K562 (cell line): ENCODE data around the gene WIPF2. TPM values are rescaled to one million over a fixed set of nuclear protein-coding genes. Genes with fewer than 3 reads are reported as not detected.

Experiments
- ELF4 ChIP-seq: fragments of 450-650 bp; formaldehyde crosslinking; IDR thresholded peaks from 2 replicates; pipeline ENCODE4 v1.4.0; 2022; ENCODE audit warnings: missing genetic modification characterization
- EP400 ChIP-seq: fragments of 450-650 bp; IDR thresholded peaks from 2 replicates; pipeline ENCODE4 v1.6.1; 2017; ENCODE audit warnings: antibody characterized with exemption, mild to moderate bottlenecking, moderate library complexity
- MGA ChIP-seq: fragments of 450-650 bp; IDR thresholded peaks from 2 replicates; pipeline ENCODE4 v1.6.1; 2016; ENCODE audit warnings: mild to moderate bottlenecking, moderate library complexity
- PRMT5 ChIP-seq: sonication (generic); formaldehyde crosslinking; IDR thresholded peaks from 2 replicates; pipeline ENCODE4 v1.5.0; 2020; ENCODE audit warnings: missing genetic modification reagents
- TARDBP ChIP-seq: fragments of 450-650 bp; IDR thresholded peaks from 2 replicates; pipeline ENCODE4 v1.6.1; 2016
- ZNF431 ChIP-seq: sonication (generic); formaldehyde crosslinking; IDR thresholded peaks from 2 replicates; pipeline ENCODE4 v1.8.0; 2022; ENCODE audit warnings: mild to moderate bottlenecking, missing genetic modification reagents
- ZNF639 ChIP-seq, 2 experiments: fragments of 200-800 bp in 1 of 2; sonication (Bioruptor generic) in 1 of 2; sonication (generic) in 1 of 2; formaldehyde crosslinking in 1 of 2; IDR thresholded peaks in 1 of 2; conservative IDR thresholded peaks in 1 of 2; 2 replicates each; pipeline versions ENCODE4 v1.5.0 to v1.6.1; 2016 to 2020; ENCODE audit warnings: missing compliant biosample characterization in 1 of 2, missing genetic modification characterization in 1 of 2, missing genetic modification reagents in 1 of 2
- polyA plus RNA-seq, 8 experiments: library from polyadenylated mRNA; depleted of rRNA in 4 of 8; stranded (reverse) in 5 of 8; unstranded in 3 of 8; fragments of >200 nt; fragmentation: Nextera tagmentation in 2 of 8; fragmentation: Illumina TruSeq in 1 of 8; extraction: Ambion mirVana in 2 of 8; extraction: Trizol in 1 of 8; gene quantifications; 2 replicates each; pipeline versions ENCODE4 v1.2.1 to v1.2.3, GENCODE V29; 2011 to 2014; ENCODE audit warnings: inconsistent platforms in 1 of 8, missing spikeins in 1 of 8
- total RNA-seq, 7 experiments: library from RNA; depleted of rRNA in 6 of 7; stranded (reverse); fragments of >200 nt in 6 of 7; fragmentation: Illumina TruSeq in 2 of 7; extraction: Trizol in 2 of 7; gene quantifications; 2 replicates each; pipeline versions ENCODE4 v1.2.1 to v1.2.3, GENCODE V29; 2011 to 2021; ENCODE audit warnings: low replicate concordance in 1 of 7
- TF ChIP-seq, protein P1 (sequence below), 2 experiments: fragments of 450-650 bp in 1 of 2; sonication (generic) in 1 of 2; formaldehyde crosslinking in 1 of 2; IDR thresholded peaks in 1 of 2; conservative IDR thresholded peaks in 1 of 2; 2 replicates each; pipeline versions ENCODE4 v1.6.1 to v1.8.1; 2016 to 2023; ENCODE audit warnings: mild to moderate bottlenecking in 2 of 2, moderate library complexity in 2 of 2, inconsistent platforms in 1 of 2, missing genetic modification reagents in 1 of 2
- TF ChIP-seq, protein P2 (sequence below): fragments of 250-450 bp; sonication (Bioruptor Pico); IDR thresholded peaks from 2 replicates; pipeline ENCODE4 v1.4.0; 2020; ENCODE audit warnings: mild to moderate bottlenecking, moderate library complexity, borderline replicate concordance

The WIPF2 gene
- total and polyA plus RNA-seq, 9 of the 15 experiments (the other 6 are each of a cell fraction or from before 2014, with no cell fraction given): 3.6 to 15.0 (median 5.3) TPM

DNA sequence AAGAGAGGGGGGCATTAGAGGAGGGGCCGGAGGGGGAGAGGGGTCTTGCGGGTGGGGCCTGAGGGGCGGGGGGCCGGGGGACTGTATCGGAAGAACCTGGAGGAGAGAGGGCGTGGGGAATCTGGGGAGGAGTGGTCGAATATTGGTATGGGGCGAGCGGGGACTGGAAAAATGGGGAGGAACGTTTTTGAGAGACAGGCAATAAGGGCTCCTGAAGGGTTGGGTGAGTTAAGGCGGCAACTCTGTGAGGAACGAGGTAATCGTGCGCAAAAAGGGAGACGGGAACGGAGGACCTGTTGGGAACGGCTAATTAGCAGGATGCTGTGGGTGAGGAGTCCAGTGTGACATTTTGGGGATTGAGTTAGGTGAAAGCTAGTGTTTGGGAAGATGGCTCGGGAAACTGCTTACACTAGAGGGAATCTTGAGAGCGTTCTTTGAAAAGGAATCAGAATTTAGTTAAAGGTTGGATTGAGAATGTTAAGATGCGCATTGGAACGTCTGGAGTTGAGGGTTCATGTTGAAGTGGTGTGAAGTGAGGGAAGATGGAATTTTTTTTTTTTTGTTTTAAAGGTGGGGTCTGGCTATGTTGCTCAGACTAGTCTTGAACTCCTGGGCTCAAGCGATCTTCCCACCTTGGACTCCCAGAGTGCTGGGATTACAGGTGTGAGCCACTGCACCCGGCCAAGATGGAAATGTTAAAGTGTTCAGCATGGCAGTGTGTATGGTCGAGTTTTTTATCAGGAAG is 662 bp downstream of the WIPF2 start (continued):
- TF ChIP-seq, protein P1, sequence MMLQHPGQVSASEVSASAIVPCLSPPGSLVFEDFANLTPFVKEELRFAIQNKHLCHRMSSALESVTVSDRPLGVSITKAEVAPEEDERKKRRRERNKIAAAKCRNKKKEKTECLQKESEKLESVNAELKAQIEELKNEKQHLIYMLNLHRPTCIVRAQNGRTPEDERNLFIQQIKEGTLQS (IDR thresholded peaks at IDR 0.05): no peak
- TF ChIP-seq, protein P1 (CRISPR knock-in tag; conservative IDR thresholded peaks at IDR 0.05): no peak
- TF ChIP-seq PRMT5 (CRISPR knock-in tag) (no peak), ELF4 (CRISPR knock-in tag) (peak; percentile 68; the same call in 1 of the 2 replicates), ZNF431 (CRISPR knock-in tag) (no peak), MGA (peak; percentile 38; the same call in 1 of the 2 replicates), EP400 (no peak; the same call in 1 of the 2 replicates), ZNF639 (CRISPR knock-in tag; conservative IDR thresholded peaks at IDR 0.05 in 1 of 2, IDR thresholded peaks at IDR 0.05 in 1 of 2) (no peak), TARDBP (no peak)
- TF ChIP-seq, protein P2, sequence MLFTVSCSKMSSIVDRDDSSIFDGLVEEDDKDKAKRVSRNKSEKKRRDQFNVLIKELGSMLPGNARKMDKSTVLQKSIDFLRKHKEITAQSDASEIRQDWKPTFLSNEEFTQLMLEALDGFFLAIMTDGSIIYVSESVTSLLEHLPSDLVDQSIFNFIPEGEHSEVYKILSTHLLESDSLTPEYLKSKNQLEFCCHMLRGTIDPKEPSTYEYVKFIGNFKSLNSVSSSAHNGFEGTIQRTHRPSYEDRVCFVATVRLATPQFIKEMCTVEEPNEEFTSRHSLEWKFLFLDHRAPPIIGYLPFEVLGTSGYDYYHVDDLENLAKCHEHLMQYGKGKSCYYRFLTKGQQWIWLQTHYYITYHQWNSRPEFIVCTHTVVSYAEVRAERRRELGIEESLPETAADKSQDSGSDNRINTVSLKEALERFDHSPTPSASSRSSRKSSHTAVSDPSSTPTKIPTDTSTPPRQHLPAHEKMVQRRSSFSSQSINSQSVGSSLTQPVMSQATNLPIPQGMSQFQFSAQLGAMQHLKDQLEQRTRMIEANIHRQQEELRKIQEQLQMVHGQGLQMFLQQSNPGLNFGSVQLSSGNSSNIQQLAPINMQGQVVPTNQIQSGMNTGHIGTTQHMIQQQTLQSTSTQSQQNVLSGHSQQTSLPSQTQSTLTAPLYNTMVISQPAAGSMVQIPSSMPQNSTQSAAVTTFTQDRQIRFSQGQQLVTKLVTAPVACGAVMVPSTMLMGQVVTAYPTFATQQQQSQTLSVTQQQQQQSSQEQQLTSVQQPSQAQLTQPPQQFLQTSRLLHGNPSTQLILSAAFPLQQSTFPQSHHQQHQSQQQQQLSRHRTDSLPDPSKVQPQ (CRISPR knock-in tag): no peak
